Endothelial cell of umbilical vein (primary cell): ENCODE measurements around the gene NKTR.

Source experiments
- FOS ChIP-seq: IDR thresholded peaks from 2 replicates; pipeline ENCODE4 v1.6.1; 2011; ENCODE audit warnings: mild to moderate bottlenecking, low read length, moderate library complexity, borderline replicate concordance; ENCODE audit not compliant: insufficient read depth
- POLR2A ChIP-seq: IDR thresholded peaks from 2 replicates; pipeline ENCODE4 v1.6.1; 2012; ENCODE audit warnings: low read depth, mild to moderate bottlenecking, control low read depth, low read length
- TF ChIP-seq, protein P1 (sequence below), 2 donors: IDR thresholded peaks; 1 replicate in 1 of 2; 2 replicates in 1 of 2; pipeline ENCODE4 v1.5.1; 2011; ENCODE audit warnings: low read length in 2 of 2, mild to moderate bottlenecking in 2 of 2, moderate library complexity in 2 of 2, control low read depth in 1 of 2, inconsistent platforms in 1 of 2, low read depth in 1 of 2; ENCODE audit not compliant: insufficient read depth in 1 of 2; ENCODE audit errors: extremely low read depth in 1 of 2

- TF ChIP-seq, protein P1, sequence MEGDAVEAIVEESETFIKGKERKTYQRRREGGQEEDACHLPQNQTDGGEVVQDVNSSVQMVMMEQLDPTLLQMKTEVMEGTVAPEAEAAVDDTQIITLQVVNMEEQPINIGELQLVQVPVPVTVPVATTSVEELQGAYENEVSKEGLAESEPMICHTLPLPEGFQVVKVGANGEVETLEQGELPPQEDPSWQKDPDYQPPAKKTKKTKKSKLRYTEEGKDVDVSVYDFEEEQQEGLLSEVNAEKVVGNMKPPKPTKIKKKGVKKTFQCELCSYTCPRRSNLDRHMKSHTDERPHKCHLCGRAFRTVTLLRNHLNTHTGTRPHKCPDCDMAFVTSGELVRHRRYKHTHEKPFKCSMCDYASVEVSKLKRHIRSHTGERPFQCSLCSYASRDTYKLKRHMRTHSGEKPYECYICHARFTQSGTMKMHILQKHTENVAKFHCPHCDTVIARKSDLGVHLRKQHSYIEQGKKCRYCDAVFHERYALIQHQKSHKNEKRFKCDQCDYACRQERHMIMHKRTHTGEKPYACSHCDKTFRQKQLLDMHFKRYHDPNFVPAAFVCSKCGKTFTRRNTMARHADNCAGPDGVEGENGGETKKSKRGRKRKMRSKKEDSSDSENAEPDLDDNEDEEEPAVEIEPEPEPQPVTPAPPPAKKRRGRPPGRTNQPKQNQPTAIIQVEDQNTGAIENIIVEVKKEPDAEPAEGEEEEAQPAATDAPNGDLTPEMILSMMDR (IDR thresholded peaks at IDR 0.05; ENCODE audit: extremely low read depth in 1 of 2, insufficient read depth in 1 of 2, low read depth in 1 of 2, low read length in 2 of 2), result no peak
- TF ChIP-seq POLR2A (no peak), FOS (no peak)
Observed at GRCh38 chr3:42673082-42673481, 72.6 kb downstream of the NKTR start.
